Cardiac septum (tissue), 1 donor: ENCODE data around the gene CD8B. TPM values are rescaled to one million over a fixed set of nuclear protein-coding genes. Genes with fewer than 3 reads are reported as not detected.
"Not testable (repeated sequence)": the region's sequence is repeated elsewhere in the genome, so short reads cannot be mapped to it uniquely, and the experiment has no call there.

ENCODE experiments used
- DNase-seq: peaks from one replicate; pipeline ENCODE4 v3.0.0-alpha.2; 2020; ENCODE audit warnings: low spot score
- intact Hi-C: fragments of 100-400 bp; cut with DNase I; formaldehyde crosslinking; loops from one replicate; pipeline ENCODE4 v1.14.0; 2022
- long read RNA-seq: library from polyadenylated mRNA; unstranded; transcript quantifications from one replicate; pipeline ENCODE4 v2.0.0, GENCODE V29; 2021
- total RNA-seq: library from RNA; stranded (reverse); fragmentation: NEBNext Ultra II Directional; extraction: Animal tissue kit (Norgen Biotek cat#: 25700); gene quantifications from one replicate; pipeline ENCODE4 v1.2.1, GENCODE V29; 2021
- donor health status: DM: no; HTN: no; CAD: no.

CD8B gene
- 0.62 TPM for total RNA-seq
- long read RNA-seq: 0 reads

- DNase-seq, intact Hi-C loops: not testable (repeated sequence)
These were observed at the start of gene CD8B for GRCh38 chr2:86861628-86862379. CD8B (minus strand) TSS chr2:86861886; CDS start chr2:86861865, 21 bp downstream.

- intact Hi-C loops, DNase-seq: not testable (repeated sequence)
These were observed 44.2 kb upstream of the CD8B start for GRCh38 chr2:86905868-86906267.

GRCh38 chr2:86900687-86901086, 39.0 kb upstream of the CD8B start:
- DNase-seq, intact Hi-C loops: not testable (repeated sequence)

- intact Hi-C loops, DNase-seq: not testable (repeated sequence)
These were observed 24.3 kb upstream of the CD8B start for GRCh38 chr2:86886026-86886425.

DNA sequence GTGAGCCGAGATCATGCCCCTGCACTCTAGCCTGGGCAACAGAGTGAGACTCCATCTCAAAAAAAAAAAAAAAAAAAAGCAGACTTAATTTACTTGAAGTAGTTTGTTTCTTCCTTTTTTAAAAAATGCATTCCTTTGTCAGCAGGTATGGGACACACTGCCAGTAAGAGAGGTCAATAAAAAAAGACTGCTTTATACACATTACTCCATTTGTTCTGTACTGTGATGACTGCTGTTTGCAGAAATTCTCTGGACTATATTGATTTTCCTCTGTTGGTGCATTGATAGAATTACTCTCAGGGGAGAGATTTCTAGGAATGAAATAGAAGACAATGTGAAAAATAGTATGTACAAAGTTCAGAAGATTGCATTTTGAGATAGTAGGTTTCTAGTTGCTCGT, 21.2 kb upstream of the CD8B start:
- DNase-seq, intact Hi-C loops: not testable (repeated sequence)

DNA sequence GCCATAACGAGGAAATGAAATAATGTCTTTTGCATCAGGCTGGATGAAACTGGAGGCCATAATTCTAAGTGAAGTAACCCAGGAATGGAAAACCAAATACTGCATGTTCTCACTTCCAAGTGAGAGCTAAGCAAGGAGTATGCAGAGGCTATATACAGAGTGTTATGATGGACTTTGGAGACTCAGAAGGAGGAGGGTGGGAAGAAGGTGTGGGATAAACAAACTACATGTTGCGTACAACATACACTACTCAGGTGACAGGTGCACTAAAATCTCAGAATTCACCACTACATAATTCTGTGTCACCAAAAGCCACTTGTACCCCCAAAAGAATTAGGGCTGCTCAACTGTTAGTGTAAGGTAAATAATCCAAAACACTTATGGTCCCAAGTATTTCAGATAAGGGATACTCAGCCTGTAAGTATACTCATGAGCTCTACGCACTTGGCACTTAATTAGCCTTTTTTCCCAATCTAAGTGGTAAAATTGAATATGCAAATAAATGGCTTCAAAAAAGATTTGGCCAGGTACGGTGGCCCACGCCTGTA, 20.5 kb upstream of the CD8B start:
- intact Hi-C loops, DNase-seq: not testable (repeated sequence)

- DNase-seq, intact Hi-C loops: not testable (repeated sequence)
These were observed 17.3 kb upstream of the CD8B start for GRCh38 chr2:86878986-86879385.

DNA sequence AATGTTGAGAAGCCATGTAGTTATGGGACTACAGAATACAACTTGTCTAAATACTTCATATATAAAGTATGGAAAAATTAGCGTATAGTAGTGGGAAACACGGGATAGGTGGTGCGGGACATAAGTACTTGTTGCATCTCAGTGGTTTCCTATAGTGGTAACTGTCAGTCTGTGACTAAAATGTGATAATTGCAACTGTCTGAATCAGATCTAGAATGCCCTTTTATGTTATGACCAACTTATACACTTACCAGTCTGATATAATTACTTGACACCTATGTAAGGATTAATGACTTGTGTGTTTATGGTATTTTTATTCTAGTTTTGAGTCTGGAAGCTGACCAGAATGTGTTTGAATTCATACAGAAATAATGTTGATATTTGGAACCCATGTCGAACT, 9.3 kb upstream of the CD8B start:
- intact Hi-C loops, DNase-seq: not testable (repeated sequence)

- intact Hi-C loops, DNase-seq: not testable (repeated sequence)
These were observed 7.3 kb upstream of the CD8B start for GRCh38 chr2:86868895-86869468.

DNA sequence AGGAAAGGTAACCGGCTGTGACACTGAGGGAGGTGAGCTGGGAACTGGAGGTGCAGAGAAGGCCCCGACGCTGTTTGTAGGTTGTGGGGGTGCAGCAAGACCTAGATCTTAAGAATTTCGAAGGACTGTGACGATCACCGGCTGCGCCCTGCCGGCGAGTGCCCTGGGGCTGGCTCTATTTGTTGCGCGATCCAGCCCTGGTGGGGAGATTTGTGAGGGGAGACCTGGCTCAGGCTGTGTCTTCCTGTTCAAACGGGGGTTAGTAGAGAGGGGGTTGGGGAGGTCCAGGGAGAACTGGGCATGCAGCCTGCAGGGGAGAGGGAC, 656 bp upstream of the CD8B start:
- DNase-seq, intact Hi-C loops: not testable (repeated sequence)

DNA sequence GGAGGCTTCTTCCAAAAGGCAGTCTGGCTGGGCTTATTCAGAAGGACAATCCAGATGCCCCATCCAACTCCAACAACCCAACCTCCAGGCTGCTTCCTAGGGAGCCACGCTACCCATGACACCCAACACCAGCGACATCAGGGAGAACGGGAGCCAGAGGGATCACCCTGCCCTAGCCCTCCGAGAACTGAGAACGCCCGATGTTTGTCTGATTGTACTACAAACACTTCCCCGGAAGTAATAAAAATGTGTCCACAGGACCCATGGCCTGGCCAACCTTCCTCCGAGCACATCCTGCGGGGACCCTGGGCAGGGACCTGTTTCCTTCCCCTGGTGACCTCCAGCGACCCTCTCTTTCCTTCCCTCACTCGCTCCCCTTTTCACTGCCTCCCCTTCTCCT, 511 bp downstream of the CD8B start:
- DNase-seq, intact Hi-C loops: not testable (repeated sequence)

DNA sequence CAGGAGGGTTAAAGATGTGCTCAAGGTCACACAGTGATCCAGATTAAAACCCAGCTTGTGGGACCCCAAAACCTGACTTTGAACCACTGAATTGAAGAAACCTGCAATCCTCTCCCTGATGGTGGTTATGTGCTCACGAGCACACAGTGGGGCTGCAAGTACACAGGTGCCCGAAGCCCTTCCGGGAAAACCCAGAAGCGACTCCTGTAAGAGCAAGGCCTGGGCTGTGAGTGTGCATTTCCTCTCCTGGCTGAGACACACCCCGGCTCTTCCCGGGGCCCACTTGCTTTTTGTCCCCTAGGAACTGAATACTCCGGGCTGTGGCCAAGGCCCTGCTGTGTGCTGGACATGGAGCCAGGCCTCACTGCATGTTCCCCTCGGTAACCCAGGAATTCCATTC, 1.1 kb downstream of the CD8B start:
- DNase-seq, intact Hi-C loops: not testable (repeated sequence)

GRCh38 chr2:86857688-86858087, 4.0 kb downstream of the CD8B start:
- DNase-seq: not testable (repeated sequence)

GRCh38 chr2:86856498-86856897, 5.2 kb downstream of the CD8B start:
- DNase-seq, intact Hi-C loops: not testable (repeated sequence)

More at GRCh38 chr2:86857688-86858087, 4.0 kb downstream of the CD8B start:
- intact Hi-C loops: not testable (repeated sequence)

GRCh38 chr2:86855981-86856380, 5.7 kb downstream of the CD8B start:
- intact Hi-C loops, DNase-seq: not testable (repeated sequence)

DNA sequence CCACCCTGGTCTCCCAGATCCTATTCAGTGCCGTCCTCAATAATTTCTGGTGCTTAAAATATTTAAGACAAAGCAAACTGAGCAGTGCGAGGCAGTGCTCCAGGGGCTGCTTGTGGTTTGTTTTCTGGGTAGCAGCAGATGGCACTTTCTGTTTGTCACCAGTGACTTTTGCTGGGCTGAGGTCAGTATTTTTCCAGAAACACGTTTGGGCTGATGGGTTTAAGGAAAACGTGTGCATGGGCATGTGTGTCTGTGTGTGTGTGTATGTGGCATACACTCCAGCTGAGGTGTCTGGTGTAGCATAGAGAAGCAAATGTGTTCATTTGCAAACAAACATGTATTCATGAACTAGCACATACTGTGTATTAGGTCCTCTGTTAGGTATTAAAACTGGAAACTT, 10.1 kb downstream of the CD8B start:
- intact Hi-C loops, DNase-seq: not testable (repeated sequence)

GRCh38 chr2:86842607-86843234, 19.0 kb downstream of the CD8B start:
- intact Hi-C loops: not testable (repeated sequence)

DNA sequence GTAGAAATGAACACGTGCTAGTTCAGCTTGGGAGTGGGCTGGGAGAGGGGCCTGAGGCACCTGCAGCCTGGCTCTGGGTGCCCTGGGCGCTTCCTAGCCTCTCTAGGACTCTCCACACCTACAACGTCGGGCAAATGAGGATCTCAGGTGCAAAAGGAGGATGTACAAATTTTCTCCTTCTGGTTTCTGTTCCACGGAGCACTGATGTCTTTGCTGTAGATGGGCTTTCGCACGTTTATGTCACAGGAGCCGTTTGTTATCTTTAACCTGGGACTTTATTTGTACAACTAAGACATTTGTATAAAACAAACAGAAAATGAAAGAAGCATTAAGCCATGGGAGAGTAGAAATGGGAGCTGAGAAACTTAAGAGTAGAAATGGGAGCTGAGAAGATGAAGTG, 20.4 kb downstream of the CD8B start:
- DNase-seq, intact Hi-C loops: not testable (repeated sequence)

More at GRCh38 chr2:86842607-86843234, 19.0 kb downstream of the CD8B start:
- DNase-seq: not testable (repeated sequence)

- DNase-seq, intact Hi-C loops: not testable (repeated sequence)
These were observed 21.7 kb downstream of the CD8B start for GRCh38 chr2:86839871-86840548.

GRCh38 chr2:86839455-86839854, 22.2 kb downstream of the CD8B start:
- intact Hi-C loops, DNase-seq: not testable (repeated sequence)
